GM18505 (cell line): Measurements from ENCODE around the gene PAFAH1B1.

Experiments
- ATAC-seq: cut with Tn5 transposase; IDR thresholded peaks from one replicate; pipeline ENCODE4 v1.9.1; 2021; ENCODE audit not compliant: unreplicated experiment
- POLR2A ChIP-seq: IDR thresholded peaks from 4 replicates; pipeline ENCODE4 v1.6.1; 2011; ENCODE audit warnings: borderline replicate concordance; ENCODE audit not compliant: insufficient read depth, insufficient read length; ENCODE audit errors: extremely low read depth

PAFAH1B1 gene

GRCh38 chr17:2682176-2682938, 88.9 kb downstream of the PAFAH1B1 start:
- no peak for ATAC-seq
- no peak for TF ChIP-seq POLR2A

GRCh38 chr17:2683912-2684311, 90.5 kb downstream of the PAFAH1B1 start:
- no peak for ATAC-seq
- TF ChIP-seq POLR2A: no peak

GRCh38 chr17:2684549-2684948, 91.1 kb downstream of the PAFAH1B1 start:
- no peak for TF ChIP-seq POLR2A

GRCh38 chr17:2685696-2686095, 92.2 kb downstream of the PAFAH1B1 start:
- no peak for ATAC-seq
- no peak for TF ChIP-seq POLR2A

More at GRCh38 chr17:2684549-2684948, 91.1 kb downstream of the PAFAH1B1 start:
- ATAC-seq: no peak

GRCh38 chr17:2687074-2687418, 93.6 kb downstream of the PAFAH1B1 start:
- TF ChIP-seq POLR2A: no peak
- ATAC-seq: no peak

- no peak for TF ChIP-seq POLR2A
- ATAC-seq: no peak
Measured at GRCh38 chr17:2688351-2689342, 95.2 kb downstream of the PAFAH1B1 start.

GRCh38 chr17:2689411-2690164, 96.1 kb downstream of the PAFAH1B1 start:
- TF ChIP-seq POLR2A: no peak

GRCh38 chr17:2690165-2691068, 97.0 kb downstream of the PAFAH1B1 start:
- ATAC-seq: no peak
- TF ChIP-seq POLR2A: no peak

More at GRCh38 chr17:2689411-2690164, 96.1 kb downstream of the PAFAH1B1 start:
- ATAC-seq: no peak

GRCh38 chr17:2691069-2691871, 97.8 kb downstream of the PAFAH1B1 start:
- ATAC-seq: no peak
- no peak for TF ChIP-seq POLR2A

- ATAC-seq: no peak
- no peak for TF ChIP-seq POLR2A
Measured at GRCh38 chr17:2691965-2692780, 98.7 kb downstream of the PAFAH1B1 start.

- no peak for TF ChIP-seq POLR2A
- ATAC-seq: no peak
Measured at GRCh38 chr17:2692781-2693135, 99.3 kb downstream of the PAFAH1B1 start.
